Anterior cingulate cortex (tissue), 58 donors: ENCODE measurements around the gene MYG1.
"Not testable (repeated sequence)": the region's sequence is repeated elsewhere in the genome, so short reads cannot be mapped to it uniquely, and the experiment has no call there.

Source experiments
- DNase-seq, 58 donors: peaks; one replicate each; lab custom pipeline; 2025; lab: John Stamatoyannopoulos, UW

The MYG1 gene

DNA sequence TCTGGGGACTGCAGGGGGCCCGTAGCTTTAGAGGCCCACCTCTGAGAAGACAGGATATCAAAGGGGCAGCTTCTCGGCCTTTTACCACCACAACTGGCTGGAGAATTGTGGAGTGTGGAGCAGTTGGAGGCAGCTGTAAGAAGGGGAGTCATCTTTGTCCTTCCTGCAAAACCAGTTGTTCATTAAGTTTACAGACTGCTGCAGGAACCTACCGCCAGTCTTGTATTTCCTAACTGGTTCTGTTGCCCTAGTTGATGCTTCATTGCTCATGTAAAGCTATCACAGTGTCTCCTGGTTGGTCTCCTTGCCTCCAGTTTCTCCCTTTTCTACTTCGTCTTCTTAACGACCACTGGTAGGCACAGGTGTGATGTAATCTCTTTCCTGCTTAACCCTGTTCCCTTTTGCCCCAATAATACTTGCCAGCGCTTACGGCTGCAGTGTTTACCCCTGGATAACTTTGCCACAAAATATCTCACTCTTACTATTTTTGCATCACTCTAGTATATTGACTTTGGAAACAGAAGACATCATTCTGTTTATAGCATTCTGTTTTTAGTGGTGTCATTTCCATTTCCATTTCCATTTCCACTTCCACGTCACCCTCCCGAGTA is 19.5 kb upstream of the MYG1 start:
- no peak for DNase-seq

DNA sequence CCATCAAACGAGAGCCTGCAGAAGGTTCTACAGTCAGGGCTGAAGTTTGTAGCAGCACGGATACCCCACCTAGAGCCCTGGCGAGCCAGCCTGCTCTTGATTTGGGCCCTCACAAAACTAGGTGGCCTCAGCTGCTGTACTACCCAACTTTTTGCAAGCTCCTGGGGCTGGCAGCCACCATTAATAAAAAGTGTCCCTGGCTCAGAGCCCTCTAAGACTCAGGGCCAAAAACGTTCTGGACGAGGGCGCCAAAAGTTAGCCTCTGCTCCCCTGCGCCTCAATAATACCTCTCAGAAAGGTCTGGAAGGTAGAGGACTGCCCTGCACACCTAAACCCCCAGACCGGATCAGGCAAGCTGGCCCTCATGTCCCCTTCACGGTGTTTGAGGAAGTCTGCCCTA is 13.0 kb upstream of the MYG1 start:
- no peak for DNase-seq

DNA sequence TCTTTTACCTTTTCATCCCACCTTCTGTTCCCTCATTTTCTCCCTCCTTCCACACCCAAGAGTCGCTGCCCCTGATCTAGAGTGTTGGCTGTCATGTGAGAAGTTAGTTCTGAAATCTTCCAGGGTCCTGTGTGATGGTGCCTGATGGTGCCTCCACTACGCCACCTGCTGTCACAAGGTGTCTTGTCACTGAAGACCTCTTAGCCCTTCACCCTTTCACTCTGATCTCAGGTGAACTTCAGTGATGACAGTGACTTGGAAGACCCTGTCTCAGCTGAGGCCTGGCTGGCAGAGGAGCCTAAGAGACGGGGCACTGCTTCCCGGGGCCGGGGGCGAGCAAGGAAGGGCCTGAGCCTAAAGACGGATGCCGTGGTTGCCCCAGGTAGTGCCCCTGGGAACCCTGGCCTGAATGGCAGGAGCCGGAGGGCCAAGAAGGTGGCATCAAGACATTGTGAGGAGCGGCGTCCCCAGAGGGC is 11.7 kb upstream of the MYG1 start:
- peak in 29 of 58 donors; percentile 5 to 80 (median 23) for DNase-seq

DNA sequence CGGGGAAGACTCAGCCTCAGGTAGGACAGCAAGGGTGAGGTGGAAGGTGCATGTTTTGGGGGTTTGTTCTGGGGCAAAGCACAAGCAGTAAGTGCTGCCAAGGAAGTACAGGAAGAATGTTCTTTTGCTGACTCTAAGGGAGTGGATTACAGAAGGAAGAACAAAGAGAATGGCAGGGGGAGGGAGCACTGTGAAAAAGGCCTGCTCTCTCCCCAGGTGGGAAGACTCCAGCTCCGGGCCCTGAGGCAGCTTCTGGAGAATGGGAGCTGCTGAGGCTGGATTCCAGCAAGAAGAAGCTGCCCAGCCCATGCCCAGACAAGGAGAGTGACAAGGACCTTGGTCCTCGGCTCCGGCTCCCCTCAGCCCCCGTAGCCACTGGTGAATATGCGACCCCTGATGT is 11.2 kb upstream of the MYG1 start:
- no peak for DNase-seq

DNA sequence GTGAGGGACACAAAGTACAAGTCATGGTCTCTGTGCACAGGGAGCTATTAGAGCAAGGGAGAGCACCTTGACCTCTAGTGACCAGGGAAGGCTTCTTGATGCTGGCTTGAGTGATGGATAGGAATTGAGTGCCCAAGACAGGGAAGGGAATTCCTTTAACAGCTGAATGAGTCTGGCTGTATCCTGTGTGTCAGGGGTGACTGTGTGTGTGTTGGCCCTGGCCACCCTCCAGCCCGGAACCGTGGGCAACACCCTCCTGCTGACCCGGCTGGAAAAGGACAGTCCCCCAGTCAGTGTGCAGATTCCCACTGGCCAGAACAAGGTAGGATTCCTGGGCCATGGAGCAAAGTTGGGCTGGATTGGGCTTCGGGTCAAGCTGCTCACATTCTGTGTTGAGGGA is 9.6 kb upstream of the MYG1 start:
- no peak for DNase-seq

DNA sequence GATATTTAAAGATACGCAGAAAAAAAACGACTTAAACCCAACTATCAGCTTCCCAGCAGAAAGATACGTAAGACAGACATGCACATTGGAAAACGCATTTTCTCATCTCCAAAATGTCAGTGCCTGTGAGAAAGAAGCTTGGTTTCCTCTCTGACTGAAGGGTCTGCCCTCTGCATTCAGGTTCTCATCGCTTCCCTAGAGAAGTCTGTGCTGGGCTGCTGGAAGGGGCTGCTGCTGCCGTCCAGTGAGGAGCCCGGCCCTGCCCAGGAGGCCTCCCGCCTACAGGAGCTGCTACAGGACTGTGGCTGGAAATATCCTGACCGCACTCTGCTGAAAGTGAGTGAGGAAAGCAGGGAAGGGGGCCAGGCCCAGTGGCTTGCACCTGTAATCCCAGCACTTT is 8.8 kb upstream of the MYG1 start:
- DNase-seq: no peak

DNA sequence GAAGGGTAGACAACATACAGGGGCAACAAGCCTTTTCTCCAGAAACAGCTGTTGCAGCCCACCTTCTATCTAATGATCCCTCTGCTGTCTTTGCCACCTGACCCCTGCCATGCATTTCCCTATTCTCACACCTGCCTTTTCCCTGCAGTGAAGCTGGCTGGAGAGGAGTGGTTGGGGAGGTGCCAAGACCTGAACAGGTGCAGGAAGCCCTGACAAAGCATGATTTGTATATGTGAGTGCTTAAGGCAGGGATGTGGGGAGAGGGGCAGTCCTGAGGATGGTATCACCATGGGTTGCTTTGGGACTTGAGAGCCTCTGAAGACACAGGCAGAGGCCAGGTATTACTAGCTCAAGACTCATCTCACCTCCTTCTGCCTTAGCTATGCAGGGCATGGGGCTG is 7.1 kb upstream of the MYG1 start:
- DNase-seq: no peak

DNA sequence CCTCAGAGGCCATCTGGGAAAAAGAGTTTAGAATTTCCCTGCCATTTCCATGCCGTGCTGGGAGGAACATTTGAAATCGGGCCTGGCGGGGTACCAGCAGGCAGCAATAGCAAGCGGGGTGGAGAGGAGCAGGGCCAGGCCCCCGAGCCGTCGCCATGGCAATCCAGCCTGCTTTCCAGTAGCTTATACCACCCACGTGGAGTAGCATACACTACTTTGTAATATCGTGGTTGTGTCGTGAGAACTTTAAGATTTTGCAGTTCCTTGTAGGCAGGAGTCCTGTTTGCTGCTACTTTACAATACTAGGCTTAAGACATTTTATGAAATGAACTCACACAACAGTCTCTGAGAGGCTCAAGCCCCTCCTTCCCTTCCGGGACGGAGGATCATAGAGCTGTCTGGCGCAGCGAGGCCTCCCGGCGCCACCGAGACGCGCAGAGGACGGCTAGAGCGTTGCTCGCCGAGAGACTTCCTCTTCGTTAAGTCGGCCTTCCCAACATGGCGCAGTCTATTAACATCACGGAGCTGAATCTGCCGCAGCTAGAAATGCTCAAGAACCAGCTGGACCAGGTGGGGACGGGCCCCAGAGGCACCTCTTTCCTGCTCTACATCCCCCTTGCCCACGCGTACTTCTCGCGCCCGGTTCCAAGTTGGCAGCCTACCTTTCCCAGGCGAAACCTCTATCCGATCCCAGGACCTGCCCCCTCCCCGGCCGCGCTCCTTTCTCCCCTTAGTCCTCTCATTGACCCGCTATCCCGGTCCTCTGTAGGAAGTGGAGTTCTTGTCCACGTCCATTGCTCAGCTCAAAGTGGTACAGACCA is 4.2 kb upstream of the MYG1 start, which contains the start of gene PFDN5:
Gene PFDN5 (plus strand): TSS at position 473 of the 821 bp plus-strand sequence. CDS start 26 bp downstream, at position 499.
- DNase-seq: peak; percentile 35 to 94 (median 84)

DNA sequence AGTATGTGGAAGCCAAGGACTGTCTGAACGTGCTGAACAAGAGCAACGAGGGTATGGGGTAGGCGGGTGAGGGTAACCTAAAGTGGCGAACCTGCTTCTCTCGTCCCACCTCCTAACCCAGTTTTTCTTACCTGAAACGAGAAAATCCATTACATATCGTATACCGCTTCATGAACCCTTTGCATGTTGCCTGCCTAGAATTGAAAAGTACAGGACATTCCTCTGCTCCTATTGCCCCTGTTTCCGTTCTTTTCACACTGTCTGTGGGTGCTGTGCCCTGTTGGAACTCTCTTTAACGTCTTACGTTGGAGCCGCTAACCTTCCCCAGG is 3.6 kb upstream of the MYG1 start:
- no peak for DNase-seq

DNA sequence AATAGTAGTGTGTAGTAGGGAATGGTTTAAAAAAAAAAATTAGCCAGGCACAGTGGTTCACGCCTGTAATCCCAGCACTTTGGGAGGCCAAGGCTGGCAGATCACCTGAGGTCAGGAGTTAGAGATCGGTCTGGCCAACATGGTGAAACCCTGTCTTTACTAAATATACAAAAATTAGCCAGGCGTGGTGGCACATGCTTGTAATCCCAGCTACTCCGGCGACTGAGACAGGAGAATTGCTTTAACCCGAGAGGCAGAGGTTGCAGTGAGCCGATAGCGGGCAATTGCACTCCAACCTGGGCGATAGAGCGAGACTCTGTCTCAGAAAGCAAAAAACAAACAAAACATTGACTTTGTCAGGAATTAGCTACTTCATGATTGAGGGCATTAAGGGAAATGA is 2.4 kb upstream of the MYG1 start:
- DNase-seq: not testable (repeated sequence)

DNA sequence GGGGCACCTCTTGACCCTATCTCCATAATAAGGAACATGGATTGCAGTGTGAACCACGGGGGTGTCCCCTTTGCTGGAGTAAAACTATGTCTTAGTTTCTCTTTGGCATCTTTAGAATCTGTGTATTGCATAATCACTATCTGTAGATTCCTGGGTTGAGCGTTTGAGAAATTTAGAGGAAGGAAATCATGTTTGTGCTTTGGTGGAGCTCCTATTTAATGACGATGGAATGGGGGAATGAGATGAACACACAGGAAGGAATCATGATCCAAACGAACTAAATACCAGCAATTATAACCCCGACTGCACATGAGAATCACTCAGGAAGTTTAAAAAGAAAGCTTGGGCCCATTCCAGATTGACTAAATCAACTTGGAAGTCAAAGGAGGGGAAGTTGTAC is 1.3 kb upstream of the MYG1 start:
- DNase-seq: no peak

DNA sequence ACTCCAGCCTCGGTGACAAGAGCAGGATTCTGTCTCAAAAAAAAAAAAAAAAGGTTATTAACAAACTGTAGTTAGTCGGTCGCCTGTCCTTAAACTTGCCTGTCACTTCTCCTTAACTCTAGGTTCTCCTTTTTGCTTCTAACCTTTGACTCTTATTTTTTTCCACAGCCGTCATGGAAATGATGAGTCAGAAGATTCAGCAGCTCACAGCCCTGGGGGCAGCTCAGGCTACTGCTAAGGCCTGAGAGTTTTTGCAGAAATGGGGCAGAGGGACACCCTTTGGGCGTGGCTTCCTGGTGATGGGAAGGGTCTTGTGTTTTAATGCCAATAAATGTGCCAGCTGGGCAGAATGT is 418 bp upstream of the MYG1 start:
- DNase-seq: no peak

DNA sequence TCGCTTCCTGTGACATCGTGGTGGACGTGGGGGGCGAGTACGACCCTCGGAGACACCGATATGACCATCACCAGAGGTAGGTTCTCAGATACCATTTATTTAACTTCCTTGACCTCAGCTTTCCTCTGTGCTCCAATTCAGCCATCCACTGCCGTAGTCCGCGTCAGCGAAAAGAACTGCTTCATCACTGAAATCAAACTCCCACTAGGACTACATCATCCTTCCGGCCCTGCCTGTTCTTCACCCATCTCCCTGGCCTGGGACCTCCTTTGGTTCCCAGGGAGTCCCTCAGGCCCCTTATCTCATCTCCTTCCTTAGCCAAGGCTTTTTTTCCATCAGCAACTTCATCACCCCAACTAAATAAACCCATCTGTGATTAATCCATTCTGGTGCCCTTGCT is 692 bp downstream of the MYG1 start:
- DNase-seq: peak in 3 of 58 donors; percentile 27 to 44 (median 33)

DNA sequence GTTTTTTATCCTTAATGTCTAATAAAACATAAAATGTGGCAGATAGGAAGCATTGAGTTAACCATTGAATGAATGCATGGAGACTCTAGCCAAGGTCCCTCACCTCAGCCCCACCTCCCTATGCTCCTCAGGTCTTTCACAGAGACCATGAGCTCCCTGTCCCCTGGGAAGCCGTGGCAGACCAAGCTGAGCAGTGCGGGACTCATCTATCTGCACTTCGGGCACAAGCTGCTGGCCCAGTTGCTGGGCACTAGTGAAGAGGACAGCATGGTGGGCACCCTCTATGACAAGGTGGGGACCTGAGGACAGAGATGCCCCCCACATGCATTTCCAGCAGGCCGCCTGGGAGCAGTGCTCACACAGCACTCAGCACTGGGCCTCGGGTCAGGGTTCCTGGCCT is 3.4 kb downstream of the MYG1 start:
- DNase-seq: no peak

DNA sequence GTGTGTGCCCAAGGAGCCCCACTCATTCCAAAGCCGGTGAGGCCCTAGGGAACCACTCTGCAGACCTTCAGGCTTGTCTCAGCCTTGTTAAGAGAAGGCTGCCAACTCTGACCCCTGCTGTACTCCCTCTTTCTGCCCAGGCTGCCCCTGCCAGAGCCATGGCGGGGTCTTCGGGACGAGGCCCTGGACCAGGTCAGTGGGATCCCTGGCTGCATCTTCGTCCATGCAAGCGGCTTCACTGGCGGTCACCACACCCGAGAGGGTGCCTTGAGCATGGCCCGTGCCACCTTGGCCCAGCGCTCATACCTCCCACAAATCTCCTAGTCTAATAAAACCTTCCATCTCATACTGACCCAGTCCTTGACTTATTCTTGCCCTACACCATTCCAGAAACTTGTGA is 7.3 kb downstream of the MYG1 start:
- DNase-seq: no peak

DNA sequence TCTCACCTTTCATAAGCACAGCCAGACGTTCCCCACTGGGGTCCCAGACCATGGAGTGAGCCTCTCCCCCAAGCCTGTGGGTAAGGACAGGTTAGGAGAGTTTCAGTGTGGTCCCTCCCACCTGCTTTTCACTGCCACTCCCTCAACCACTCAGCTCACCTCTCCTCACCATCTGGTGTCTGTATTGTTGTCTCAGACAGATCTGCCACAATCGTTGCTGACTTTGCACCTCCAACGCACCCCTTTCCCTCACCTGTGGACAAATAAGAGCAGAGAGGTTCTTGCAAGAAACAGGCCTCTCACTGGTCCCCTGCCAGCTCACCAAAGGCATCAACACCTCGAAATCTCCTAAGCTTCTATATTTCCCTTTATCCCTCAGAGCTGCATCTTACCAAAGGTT is 8.8 kb downstream of the MYG1 start:
- no peak for DNase-seq

DNA sequence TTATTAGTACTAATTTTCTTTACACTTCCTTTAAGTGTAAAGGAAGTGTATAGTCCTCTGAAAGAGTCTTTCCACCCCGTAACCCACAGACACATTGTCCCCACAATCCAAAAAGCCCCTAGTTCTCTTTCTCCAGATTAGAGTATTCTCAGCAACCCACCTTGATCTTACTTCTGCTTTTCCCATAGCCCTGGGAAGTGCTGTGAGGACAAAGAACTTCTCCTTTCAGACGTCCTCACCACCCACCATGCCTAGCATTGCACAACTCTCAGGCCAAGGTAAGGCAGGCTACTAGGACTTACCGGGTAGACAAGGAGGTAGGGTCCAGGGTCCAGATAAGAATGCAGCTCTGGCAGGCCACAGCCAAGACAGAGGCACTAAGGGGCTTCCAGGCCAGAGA is 14.5 kb downstream of the MYG1 start:
- no peak for DNase-seq

DNA sequence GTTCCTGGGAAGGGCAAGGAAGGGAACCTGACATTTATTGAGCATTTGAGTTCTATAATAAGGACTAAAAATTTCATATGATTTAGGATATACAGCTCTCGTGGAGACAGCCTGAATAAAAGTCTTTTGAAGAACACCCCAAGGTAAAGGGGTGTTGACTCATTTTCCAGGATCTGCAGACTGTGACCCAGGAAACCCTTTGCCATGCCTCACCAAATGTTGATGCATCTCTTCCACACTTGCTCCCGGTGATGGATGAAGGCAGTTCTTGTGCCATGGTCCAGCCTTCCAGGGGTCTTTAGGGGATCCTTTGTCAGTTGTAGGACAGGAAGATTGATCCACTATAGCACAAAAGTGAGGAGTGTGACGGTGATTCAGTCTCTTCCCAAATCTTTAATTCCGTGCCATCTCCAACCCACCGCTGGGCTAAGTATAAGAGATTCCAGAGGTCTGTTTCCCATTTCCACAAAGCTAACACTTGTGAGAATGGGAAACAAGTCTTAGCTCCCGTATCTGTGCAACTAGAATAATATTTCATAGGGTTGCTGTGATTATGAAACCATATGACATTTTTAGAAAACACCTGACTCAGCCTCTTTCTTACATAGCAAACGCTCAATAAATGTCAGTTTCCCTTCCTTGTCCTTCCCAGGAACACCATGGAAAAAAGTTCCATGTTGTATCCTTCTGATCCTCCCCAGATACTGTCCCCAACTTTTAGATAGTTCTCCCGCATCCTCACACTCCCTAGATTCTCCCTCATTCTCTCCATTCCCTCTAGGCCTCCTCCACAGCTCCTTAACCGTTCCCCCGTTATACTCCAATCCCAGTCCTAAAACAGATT is 21.1 kb downstream of the MYG1 start:
- no peak for DNase-seq

DNA sequence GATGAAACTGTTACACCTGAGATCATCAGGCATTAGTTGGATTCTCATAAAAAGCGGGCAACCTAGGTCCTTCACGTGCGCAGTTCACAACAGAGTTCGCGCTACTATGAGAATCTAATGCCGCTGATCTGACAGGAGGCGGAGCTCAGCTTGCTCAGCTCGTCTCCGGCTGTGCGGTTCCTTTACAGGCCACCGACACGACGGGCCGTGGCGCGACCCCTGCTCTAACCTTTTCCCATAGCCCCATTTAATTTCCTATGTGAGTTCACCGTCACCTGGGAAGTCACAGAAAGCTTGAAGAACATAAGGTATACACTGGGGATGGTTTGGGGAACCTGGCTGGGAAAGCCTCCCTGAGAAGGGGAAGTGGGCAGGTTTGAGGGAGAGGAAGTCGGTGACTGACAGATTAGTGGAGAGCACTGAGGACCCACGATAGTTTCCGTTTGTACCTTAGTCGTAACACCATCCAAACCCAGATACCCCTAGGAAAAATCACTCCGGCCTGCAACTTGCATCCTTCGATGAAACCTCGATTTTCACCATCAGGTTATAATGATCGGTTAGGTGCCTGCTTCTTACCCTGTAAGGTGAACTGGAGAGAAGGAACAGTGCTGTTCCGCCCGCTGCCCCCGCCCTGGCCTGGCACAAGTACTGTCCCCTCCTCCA is 24.8 kb downstream of the MYG1 start:
- peak in 6 of 58 donors; percentile 42 to 61 (median 54) for DNase-seq

DNA sequence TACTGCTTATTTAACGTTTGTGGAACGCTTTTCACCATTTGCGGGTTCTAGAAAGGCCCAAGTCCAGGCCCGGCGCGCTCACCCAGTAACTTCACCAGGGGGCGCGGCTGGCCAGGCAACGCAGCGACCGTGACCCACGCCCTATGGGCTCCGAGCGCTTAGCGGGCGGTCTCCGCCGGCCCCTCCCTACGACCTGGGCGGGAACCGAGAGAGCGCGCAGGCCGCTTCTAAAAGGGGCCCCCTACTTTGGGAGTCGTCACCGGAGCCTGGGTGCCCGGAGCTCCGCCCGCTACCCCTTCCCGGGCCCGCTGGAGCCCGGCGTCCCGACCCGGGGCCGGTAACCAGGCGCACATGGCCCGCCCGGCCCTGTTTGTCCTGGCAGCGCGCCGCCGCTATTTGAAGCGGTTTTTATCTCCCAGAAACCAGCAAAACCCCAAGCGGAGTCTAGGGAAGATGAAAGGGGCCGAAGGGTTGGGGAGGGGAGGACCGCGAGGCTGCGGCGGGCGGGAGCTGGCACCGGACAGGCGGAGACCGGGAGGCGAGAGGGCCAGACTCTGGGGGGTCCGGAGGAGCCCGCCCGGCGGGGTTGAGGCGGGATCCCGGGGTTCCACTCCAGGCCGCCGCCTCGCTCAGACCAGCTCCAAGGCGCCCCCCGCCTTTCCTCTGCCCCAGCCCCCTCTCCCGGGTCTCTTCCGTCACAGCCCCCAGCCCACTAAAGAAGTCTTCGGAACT is 25.4 kb downstream of the MYG1 start:
- peak in 56 of 58 donors; percentile 26 to 92 (median 84) for DNase-seq
